GM12865 (cell line): ENCODE data around the gene SACS.

Experiments used
- DNase-seq: peaks from one replicate; pipeline ENCODE4 v3.0.0; 2010; ENCODE audit warnings: low read depth
- H3K4me3 ChIP-seq: 2 replicates; pipeline ENCODE4 v1.5.1; 2011; ENCODE audit warnings: mild to moderate bottlenecking, low read depth, low read length, control low read depth
- CTCF ChIP-seq: IDR thresholded peaks from 2 replicates; pipeline ENCODE4 v1.5.1; 2011; ENCODE audit warnings: low read length, control low read depth, low read depth, inconsistent platforms; ENCODE audit not compliant: insufficient read depth; ENCODE audit errors: missing control alignments

Gene SACS

GRCh38 chr13:23394821-23395220, 38.7 kb downstream of the SACS start:
- TF ChIP-seq CTCF, result no peak
- DNase-seq, result no peak
- H3K4me3 ChIP-seq, result no peak overlapping the region

- no peak for DNase-seq
- no peak for TF ChIP-seq CTCF
Observed at GRCh38 chr13:23392925-23393645, 40.4 kb downstream of the SACS start.

GRCh38 chr13:23392313-23392712, 41.2 kb downstream of the SACS start:
- DNase-seq, result no peak
- no peak overlapping the region for H3K4me3 ChIP-seq
- TF ChIP-seq CTCF, result no peak

More at GRCh38 chr13:23392925-23393645, 40.4 kb downstream of the SACS start:
- no peak overlapping the region for H3K4me3 ChIP-seq

- TF ChIP-seq CTCF, result no peak
- no peak for DNase-seq
- no peak overlapping the region for H3K4me3 ChIP-seq
Observed at GRCh38 chr13:23391752-23392151, 41.8 kb downstream of the SACS start.

GRCh38 chr13:23386533-23386932, 47.0 kb downstream of the SACS start:
- H3K4me3 ChIP-seq, result no peak overlapping the region
- peak; percentile 75 for DNase-seq
- TF ChIP-seq CTCF, result no peak

GRCh38 chr13:23385931-23386330, 47.6 kb downstream of the SACS start:
- no peak for TF ChIP-seq CTCF
- no peak for DNase-seq
- H3K4me3 ChIP-seq, result no peak overlapping the region

GRCh38 chr13:23384111-23384510, 49.4 kb downstream of the SACS start:
- TF ChIP-seq CTCF, result no peak
- peak; percentile 78 for DNase-seq
- H3K4me3 ChIP-seq, result no peak overlapping the region
